Activated naive CD4-positive, alpha-beta T cell treated with anti-CD3 and anti-CD28 coated beads for 36 hours (primary cell): Measurements from ENCODE around the gene TMEM203. TPM values are rescaled to one million over a fixed set of nuclear protein-coding genes. Genes with fewer than 3 reads are reported as not detected.

Source experiments
- CTCF ChIA-PET: fragments of 350-600 bp; sonication (Branson Sonifier 250); formaldehyde crosslinking; loops from one replicate; lab custom pipeline; 2021; ENCODE audit warnings: antibody characterized with exemption; lab: Charles Lee
- DNase-seq: peaks from one replicate; pipeline ENCODE4 v3.0.0-alpha.2; 2020
- H3K27ac Mint-ChIP-seq: one replicate; pipeline ENCODE4 v1.8.0; 2021; ENCODE audit warnings: mild to moderate bottlenecking, mixed read lengths
- H3K27me3 Mint-ChIP-seq: one replicate; pipeline ENCODE4 v1.8.0; 2021; ENCODE audit warnings: low read depth, mixed read lengths
- H3K36me3 Mint-ChIP-seq: one replicate; pipeline ENCODE4 v1.8.0; 2021; ENCODE audit warnings: low read depth, mixed read lengths
- H3K4me1 Mint-ChIP-seq: one replicate; pipeline ENCODE4 v1.8.0; 2021; ENCODE audit warnings: low read depth, mixed read lengths
- H3K4me3 Mint-ChIP-seq: one replicate; pipeline ENCODE4 v1.8.0; 2021; ENCODE audit warnings: mild to moderate bottlenecking, moderate library complexity, mixed read lengths
- H3K9me3 Mint-ChIP-seq: one replicate; pipeline ENCODE4 v1.8.0; 2021; ENCODE audit warnings: mixed read lengths
- intact Hi-C: fragments of 100-400 bp; cut with micrococcal nuclease; formaldehyde crosslinking; loops from one replicate; pipeline ENCODE4 v1.15.1; 2023
- microRNA-seq: library from miRNA; unstranded; fragments of <30 nt; microRNA quantifications from one replicate; pipeline ENCODE4 v1.2.0, GENCODE V29; 2022; ENCODE audit warnings: borderline microRNAs expressed, borderline replicate concordance
- total RNA-seq, 2 experiments: library from RNA; stranded (reverse); gene quantifications; one replicate each; pipeline ENCODE4 v1.2.3, GENCODE V29; 2021

TMEM203 gene
- total RNA-seq, 2 experiments from 2014 or later, result 21.8 to 23.2 TPM

DNA sequence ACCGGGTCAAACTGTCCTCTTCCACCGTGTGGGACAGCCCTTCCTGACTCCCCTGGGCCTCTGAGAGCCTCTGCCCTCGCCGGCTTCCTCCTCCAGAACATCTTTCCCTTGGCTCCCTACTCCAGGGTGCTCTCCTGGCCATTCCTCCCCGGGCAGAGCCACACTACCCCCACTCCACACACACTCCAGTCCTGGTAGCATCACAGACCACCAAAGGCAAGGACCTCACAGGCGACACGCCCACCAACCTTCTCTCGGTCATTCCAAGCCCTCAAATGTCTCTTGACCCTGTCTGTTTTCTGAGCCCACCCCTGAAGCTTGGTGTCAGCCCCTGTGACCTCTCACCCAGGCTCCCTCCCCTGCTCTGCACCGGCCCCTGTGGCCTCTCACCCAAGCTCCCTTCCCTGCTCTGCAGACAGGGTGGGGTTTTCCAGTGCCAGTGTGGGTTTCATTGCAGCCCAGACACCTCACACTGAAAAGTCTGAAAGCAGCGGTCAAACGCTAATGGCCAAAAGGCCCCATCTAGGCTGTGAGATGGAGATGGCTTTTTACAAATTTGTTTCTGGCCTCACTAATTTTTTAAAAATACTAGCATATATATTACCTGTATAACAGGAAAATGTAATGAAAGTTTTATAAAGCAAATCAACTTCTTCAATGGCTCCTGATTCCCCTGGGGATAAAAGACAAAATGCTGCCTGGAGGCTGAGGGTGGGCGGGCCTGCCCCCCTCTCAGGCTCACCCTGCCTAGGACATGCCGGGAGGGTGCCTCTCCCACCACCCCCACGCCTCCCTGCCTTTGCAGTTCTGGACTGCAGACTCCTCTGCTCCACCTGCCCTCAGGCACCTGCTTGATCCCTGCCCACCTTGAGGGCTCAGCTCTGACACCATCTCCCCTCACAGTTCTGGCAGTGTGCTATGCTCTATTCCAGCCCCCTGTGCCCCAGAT, 46.1 kb downstream of the TMEM203 start:
- Mint-ChIP-seq H3K4me1 (peaks cover 4% of the 10 kb centered on the region), H3K27ac (no peak overlapping the region)

DNA sequence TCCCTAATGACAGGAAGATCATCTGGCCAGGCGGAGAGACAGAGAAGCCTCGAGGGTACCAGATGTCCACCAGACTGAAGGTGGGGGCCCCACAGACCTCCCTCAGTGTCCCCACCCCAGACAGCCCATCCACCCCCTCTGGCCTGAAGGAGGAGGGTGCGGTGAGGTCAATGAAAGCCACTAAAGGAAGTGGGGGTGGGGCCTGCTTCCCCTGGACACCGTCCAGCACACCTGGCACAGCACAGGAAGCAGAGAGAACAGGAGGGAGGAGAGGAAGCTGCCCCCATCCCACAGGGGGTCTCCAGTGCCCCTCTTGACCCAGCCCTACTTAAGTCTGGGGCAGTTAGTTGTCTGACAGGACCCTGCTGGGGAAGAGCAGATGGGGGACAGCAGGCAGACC, 46.8 kb downstream of the TMEM203 start:
- H3K36me3 Mint-ChIP-seq, result no peaks in the 10 kb centered on the region
- H3K4me3 Mint-ChIP-seq, result no peak overlapping the region
- H3K27me3 Mint-ChIP-seq, result peaks cover 43% of the 10 kb centered on the region
- intact Hi-C loops, result no loop called here
- peaks cover 4% of the 10 kb centered on the region for H3K4me1 Mint-ChIP-seq
- CTCF ChIA-PET, result no interaction called here
- H3K9me3 Mint-ChIP-seq, result no peaks in the 10 kb centered on the region
- no peak for DNase-seq
- no peak overlapping the region for H3K27ac Mint-ChIP-seq

More for the DNA sequence above, 46.1 kb downstream of the TMEM203 start:
- Mint-ChIP-seq H3K36me3 (no peaks in the 10 kb centered on the region), H3K27me3 (peaks cover 45% of the 10 kb centered on the region), H3K9me3 (no peaks in the 10 kb centered on the region), H3K4me3 (no peak overlapping the region)
- intact Hi-C loops, result no loop called here
- no peak for DNase-seq
- CTCF ChIA-PET, result no interaction called here

GRCh38 chr9:137157618-137158415, 47.6 kb downstream of the TMEM203 start:
- H3K9me3 Mint-ChIP-seq, result no peaks in the 10 kb centered on the region
- intact Hi-C loops, result loop anchor here (2.0 kb wide), 1 partner anchor 15 kb away; the partner anchor contains the start of gene TMEM210
- H3K4me3 Mint-ChIP-seq, result no peak overlapping the region
- no peak overlapping the region for H3K27ac Mint-ChIP-seq
- H3K4me1 Mint-ChIP-seq, result peaks cover 4% of the 10 kb centered on the region
- H3K27me3 Mint-ChIP-seq, result peaks cover 40% of the 10 kb centered on the region
- DNase-seq, result no peak
- no peaks in the 10 kb centered on the region for H3K36me3 Mint-ChIP-seq
- CTCF ChIA-PET, result interaction anchor here (1.4 kb wide), 1 partner anchor 39 kb away, joined by 4 read pairs; no protein-coding TSS in a partner anchor

DNA sequence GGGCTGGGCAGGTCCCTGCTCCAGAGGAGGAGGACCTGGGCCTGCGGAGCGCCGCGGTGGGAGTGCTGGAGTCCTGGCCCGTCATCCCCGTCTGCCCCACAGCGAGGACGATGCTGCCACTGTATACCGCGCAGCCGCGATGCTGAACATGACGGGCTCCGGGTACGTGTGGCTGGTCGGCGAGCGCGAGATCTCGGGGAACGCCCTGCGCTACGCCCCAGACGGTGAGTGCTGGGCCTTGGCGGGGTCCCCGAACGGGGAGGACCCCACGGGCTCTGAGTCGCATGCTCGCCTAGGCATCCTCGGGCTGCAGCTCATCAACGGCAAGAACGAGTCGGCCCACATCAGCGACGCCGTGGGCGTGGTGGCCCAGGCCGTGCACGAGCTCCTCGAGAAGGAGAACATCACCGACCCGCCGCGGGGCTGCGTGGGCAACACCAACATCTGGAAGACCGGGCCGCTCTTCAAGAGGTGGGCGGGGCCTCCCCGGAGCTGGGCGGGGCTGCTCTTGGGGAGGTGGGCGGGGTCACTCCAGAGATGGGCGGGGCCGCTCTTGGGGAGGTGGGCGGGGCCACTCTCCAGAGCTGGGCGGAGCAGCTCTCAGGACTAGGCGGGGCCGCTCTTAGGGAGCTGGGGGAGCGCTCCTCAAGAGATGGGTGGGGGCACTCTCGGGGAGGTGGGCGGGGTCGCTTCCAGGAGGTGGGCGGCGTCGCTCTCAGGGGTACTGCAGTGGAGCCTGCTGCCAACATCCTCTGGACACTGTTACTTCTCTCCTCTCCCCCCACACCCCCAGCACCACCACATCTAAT, 48.7 kb downstream of the TMEM203 start:
- Mint-ChIP-seq H3K9me3 (no peaks in the 10 kb centered on the region), H3K27me3 (peaks cover 39% of the 10 kb centered on the region), H3K4me1 (peaks cover 4% of the 10 kb centered on the region), H3K4me3 (peak overlapping the region; percentile 42), H3K27ac (no peak overlapping the region), H3K36me3 (no peaks in the 10 kb centered on the region)
- intact Hi-C loops, result loop anchor here (2.0 kb wide), 1 partner anchor 16 kb away; the partner anchor contains the start of gene TMEM210
- peak; percentile 49 for DNase-seq
- CTCF ChIA-PET, result interaction anchor here (1.4 kb wide), 1 partner anchor 38 kb away, joined by 4 read pairs; no protein-coding TSS in a partner anchor

Small RNAs within 50 kb of the gene (microRNA-seq; reads per million reads assigned to microRNA genes)
- gene MIR3621, result not detected

Other genes with a start within 250 kb of the TMEM203 start
- gene PTGDS, start 228.1 kb downstream of the TMEM203 start, total RNA-seq, result not detected
- not detected for gene LCNL1, start 222.7 kb downstream of the TMEM203 start, total RNA-seq
- gene PAXX, start 213.2 kb downstream of the TMEM203 start, total RNA-seq, result 10 to 100 TPM; 75.9 to 76.8 TPM
- not detected for gene CLIC3, start 209.1 kb downstream of the TMEM203 start, total RNA-seq
- gene ABCA2, start 177.4 kb downstream of the TMEM203 start, total RNA-seq, result 1 to 10 TPM; 4.1 to 4.7 TPM
- not detected for gene FUT7, start 173.6 kb downstream of the TMEM203 start, total RNA-seq
- gene NPDC1, start 159.5 kb downstream of the TMEM203 start, total RNA-seq, result 10 to 100 TPM; 14.2 to 15.9 TPM
- gene ENTPD2, start 151.6 kb downstream of the TMEM203 start, total RNA-seq, result not detected
- 1 to 10 TPM; 3.8 to 3.9 TPM for gene SAPCD2, start 135.1 kb downstream of the TMEM203 start, total RNA-seq
- gene UAP1L1, start 128.1 kb downstream of the TMEM203 start, total RNA-seq, result 1 to 10 TPM; 2.6 to 3.4 TPM
- 10 to 100 TPM; 18.7 to 18.9 TPM for gene MAN1B1, start 118.7 kb downstream of the TMEM203 start, total RNA-seq
- 100 to 1,000 TPM; 162 to 167 TPM for gene DPP7, start 90.9 kb downstream of the TMEM203 start, total RNA-seq
- gene GRIN1, start 66.5 kb downstream of the TMEM203 start, total RNA-seq, result under 1 TPM in 1 of 2 experiments, not detected in 1; 0.35 TPM
- gene LRRC26, start 35.6 kb downstream of the TMEM203 start, total RNA-seq, result not detected
- gene TMEM210, start 33.6 kb downstream of the TMEM203 start, total RNA-seq, result not detected
- gene ANAPC2, start 17.1 kb downstream of the TMEM203 start, total RNA-seq, result 10 to 100 TPM; 34.8 to 36.6 TPM
- gene SSNA1, start 17.0 kb downstream of the TMEM203 start, total RNA-seq, result 10 to 100 TPM; 48.2 to 49.9 TPM
- gene TPRN, start 4.9 kb downstream of the TMEM203 start, total RNA-seq, result 1 to 10 TPM; 2.1 to 2.6 TPM
- 10 to 100 TPM; 25.3 to 26.1 TPM for gene NDOR1, start 52 bp upstream of the TMEM203 start, total RNA-seq
- 1 to 10 TPM; 4.9 to 5.0 TPM for gene RNF208, start 16.6 kb upstream of the TMEM203 start, total RNA-seq
- under 1 TPM; 0.17 to 0.26 TPM for gene CYSRT1, start 19.5 kb upstream of the TMEM203 start, total RNA-seq
- gene RNF224, start 21.9 kb upstream of the TMEM203 start, total RNA-seq, result not detected
- gene SLC34A3, start 25.3 kb upstream of the TMEM203 start, total RNA-seq, result not detected
- 100 to 1,000 TPM; 193 to 196 TPM for gene TUBB4B, start 35.6 kb upstream of the TMEM203 start, total RNA-seq
- gene STPG3, start 45.6 kb upstream of the TMEM203 start, total RNA-seq, result not detected
- gene NELFB, start 49.7 kb upstream of the TMEM203 start, total RNA-seq, result 10 to 100 TPM; 47.0 to 47.1 TPM
- 1 to 10 TPM in 1 of 2 experiments, under 1 TPM in 1; 0.93 to 1.1 TPM for gene TOR4A, start 72.1 kb upstream of the TMEM203 start, total RNA-seq
- 1 to 10 TPM; 1.8 to 2.2 TPM for gene NRARP, start 96.6 kb upstream of the TMEM203 start, total RNA-seq
- gene EXD3, start 217.5 kb upstream of the TMEM203 start, total RNA-seq, result 10 to 100 TPM; 11.2 to 12.7 TPM
- 1 to 10 TPM; 1.0 to 1.2 TPM for gene NOXA1, start 217.7 kb upstream of the TMEM203 start, total RNA-seq
- not detected for gene ENTPD8, start 235.7 kb upstream of the TMEM203 start, total RNA-seq